Fibroblast of gingiva (primary cell): ENCODE data around the gene MYBBP1A.
"Not testable (repeated sequence)": the region's sequence is repeated elsewhere in the genome, so short reads cannot be mapped to it uniquely, and the experiment has no call there.

Experiments used
- DNase-seq: peaks from one replicate; pipeline ENCODE4 v3.0.0-alpha.2; 2011; ENCODE audit warnings: low read depth

The MYBBP1A gene, protein sequence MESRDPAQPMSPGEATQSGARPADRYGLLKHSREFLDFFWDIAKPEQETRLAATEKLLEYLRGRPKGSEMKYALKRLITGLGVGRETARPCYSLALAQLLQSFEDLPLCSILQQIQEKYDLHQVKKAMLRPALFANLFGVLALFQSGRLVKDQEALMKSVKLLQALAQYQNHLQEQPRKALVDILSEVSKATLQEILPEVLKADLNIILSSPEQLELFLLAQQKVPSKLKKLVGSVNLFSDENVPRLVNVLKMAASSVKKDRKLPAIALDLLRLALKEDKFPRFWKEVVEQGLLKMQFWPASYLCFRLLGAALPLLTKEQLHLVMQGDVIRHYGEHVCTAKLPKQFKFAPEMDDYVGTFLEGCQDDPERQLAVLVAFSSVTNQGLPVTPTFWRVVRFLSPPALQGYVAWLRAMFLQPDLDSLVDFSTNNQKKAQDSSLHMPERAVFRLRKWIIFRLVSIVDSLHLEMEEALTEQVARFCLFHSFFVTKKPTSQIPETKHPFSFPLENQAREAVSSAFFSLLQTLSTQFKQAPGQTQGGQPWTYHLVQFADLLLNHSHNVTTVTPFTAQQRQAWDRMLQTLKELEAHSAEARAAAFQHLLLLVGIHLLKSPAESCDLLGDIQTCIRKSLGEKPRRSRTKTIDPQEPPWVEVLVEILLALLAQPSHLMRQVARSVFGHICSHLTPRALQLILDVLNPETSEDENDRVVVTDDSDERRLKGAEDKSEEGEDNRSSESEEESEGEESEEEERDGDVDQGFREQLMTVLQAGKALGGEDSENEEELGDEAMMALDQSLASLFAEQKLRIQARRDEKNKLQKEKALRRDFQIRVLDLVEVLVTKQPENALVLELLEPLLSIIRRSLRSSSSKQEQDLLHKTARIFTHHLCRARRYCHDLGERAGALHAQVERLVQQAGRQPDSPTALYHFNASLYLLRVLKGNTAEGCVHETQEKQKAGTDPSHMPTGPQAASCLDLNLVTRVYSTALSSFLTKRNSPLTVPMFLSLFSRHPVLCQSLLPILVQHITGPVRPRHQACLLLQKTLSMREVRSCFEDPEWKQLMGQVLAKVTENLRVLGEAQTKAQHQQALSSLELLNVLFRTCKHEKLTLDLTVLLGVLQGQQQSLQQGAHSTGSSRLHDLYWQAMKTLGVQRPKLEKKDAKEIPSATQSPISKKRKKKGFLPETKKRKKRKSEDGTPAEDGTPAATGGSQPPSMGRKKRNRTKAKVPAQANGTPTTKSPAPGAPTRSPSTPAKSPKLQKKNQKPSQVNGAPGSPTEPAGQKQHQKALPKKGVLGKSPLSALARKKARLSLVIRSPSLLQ (N-terminal part only)

DNA sequence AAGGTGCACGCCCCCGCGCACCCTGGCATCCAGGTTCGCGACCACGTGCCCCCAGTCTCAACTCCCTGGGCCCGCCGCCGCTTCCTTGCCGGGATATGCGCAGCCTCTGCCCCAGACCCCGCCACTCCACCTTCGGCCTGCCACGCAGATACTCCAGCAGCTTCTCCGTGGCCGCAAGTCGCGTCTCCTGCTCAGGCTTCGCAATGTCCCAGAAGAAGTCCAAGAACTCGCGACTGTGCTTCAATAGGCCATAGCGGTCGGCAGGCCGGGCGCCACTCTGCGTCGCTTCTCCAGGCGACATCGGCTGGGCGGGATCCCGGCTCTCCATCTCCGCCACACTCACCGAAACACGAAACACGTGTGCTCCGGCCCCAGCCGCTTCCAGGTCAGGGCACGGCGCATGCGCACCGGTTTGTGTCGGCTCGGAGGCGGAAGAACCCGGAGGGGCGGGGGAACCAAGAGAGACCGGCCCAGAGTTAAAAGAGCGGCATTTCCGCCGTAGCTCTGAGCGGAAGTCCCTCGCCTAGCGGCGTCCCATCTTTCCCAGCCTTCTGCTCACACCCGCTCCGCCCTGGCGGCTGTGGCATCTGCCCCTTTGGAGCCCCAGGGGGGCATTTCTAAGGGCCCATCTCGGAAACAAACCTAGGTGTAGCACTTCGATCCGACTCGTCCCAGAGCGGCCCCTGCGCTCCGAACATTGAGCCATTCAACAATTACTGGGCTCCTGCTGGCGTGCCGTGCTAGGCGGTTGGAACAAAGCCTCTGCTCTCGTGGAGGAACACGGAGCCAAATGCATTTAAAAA lies at the start of gene MYBBP1A:
MYBBP1A (minus strand) TSS at position 388 of the 803 bp plus-strand sequence; CDS start at position 328, 60 bp downstream.
- DNase-seq = peak; percentile 95

DNA sequence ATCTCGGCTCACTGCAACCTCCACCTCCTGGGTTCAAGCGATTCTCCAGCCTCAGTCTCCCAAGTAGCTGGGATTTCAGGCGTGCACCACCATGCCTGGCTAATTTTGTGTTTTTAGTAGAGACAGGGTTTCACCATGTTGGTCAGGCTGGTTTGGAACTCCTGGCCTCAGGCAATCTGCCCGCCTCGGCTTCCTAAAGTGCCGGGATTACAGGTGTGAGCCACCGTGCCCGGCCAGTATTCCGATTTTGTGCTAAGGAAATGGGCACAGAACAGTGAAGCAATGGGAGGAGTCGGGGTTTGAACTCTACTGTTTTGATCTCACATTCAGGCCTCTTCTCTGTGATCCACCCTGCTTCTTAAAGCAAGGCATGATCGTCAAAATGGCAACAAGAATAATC lies 49.6 kb upstream of the MYBBP1A start:
- not testable (repeated sequence) for DNase-seq

DNA sequence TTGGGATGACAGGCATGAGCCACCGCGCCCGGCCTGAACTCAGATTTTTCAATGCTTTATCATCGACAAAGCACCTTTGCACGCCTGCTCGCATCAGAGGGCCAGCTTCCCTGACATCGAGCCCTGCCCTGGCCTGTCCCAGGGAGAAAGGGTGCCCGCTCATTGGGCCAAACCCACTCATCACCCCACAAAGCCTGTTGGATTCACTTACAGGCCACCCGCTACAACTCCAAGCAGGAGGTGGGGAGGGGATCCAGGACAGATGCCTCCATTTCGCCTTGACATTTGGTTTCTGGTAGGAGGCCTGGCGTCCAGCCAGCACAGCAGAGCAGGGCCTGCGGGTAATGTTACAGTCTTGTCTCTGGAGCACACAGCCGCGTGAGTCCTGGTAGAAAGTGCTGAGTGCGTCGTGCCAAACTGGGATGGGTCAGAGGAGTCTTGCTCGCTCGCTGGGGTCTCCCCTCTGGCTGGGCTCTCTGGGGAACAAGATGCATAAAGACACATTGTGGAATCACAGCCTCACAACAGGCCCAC lies 49.0 kb upstream of the MYBBP1A start:
- DNase-seq = peak; percentile 67

DNA sequence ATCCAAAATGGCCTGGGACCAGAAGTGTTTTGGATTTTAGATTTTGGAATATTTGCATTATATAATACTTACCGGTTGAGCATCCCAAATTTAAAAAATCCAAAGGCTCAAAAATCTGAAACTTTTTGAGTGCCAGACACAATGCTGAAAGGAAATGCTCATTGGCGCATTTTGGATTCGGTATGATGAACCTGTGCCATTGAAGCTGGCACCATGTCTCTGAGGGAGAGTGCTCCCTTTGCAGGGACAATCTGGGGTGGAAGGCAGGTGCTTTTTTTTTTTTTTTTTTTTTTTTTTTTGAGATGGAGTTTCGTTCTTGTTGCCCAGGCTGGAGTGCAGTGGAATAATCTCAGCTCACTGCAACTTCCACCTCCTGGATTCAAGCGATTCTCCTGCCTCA lies 46.9 kb upstream of the MYBBP1A start:
- DNase-seq = no peak

DNA sequence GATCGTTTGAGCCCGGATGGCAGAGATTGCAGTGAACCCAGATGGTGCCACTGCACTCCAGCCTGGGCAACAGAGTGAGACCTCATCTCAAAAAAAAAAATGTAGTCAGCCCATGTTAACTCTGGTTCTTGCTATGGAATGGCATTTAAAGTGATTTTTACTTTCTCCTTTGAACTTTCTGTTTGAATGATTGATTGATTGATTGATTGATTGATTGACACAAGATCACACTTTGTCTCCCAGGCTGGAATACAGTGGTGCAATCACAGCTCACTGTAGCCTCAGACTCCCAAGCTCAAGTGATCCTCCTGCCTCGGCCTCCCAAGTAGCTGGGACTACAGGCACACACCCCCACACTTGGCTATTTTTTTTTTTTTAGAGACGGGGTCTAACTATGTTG lies 46.1 kb upstream of the MYBBP1A start:
- DNase-seq = no peak

DNA sequence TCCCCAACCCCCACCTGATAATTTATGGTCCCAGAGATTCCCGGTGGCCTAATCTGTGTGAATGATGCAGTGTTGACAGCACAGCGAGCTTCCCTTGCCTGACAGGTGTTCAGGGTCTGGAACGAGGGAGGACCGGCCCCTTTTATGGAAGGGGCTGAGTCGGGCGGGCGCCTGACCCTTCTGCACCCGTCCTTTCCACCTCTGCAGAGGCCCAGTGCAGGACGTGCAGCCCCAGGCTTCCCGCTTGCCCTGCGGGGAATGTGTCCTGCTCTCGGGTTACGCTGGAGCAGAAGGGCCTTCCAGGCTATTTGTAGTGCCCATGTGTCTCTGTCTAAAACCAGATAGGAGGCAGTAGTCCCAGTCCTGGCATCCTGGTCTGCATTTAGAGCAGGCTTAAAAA lies 45.4 kb upstream of the MYBBP1A start:
- no peak for DNase-seq

DNA sequence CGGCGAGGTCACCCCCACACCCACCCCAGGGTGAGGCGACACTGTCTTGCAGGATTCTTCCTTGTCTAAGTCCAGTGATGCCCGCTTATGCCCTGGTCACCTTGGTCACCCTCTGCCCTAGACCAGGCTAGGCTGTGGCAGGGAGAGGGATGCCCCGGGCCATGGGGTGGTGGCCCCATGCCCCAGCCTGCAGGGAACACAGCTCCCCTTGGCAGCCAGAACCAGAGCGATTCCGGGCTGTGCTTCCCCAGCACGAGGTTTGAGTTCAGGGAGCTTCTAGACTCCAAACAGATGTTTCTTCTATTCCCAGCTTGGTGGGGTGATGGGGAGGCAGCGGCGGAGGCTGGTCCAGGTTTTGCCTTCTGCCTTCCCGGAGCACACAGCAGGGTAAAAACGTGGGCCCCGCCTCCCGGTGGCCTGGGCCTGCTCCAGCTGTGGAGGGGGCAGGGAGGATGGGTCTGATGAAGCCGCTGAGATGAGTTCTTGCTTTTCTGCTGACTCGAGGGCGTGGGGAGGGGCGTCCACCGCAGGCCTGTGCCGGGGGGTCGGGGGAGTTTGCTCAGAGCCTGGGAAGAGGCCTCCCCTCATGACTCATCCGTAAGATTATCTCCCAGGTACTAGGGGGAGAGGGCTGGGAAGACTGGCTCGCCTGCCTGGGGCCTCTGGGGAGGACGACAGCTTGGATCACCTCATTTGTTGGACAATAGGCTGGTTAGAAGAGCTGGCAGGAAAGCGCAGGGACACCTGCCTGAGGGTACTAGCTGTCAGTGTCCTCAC lies 44.5 kb upstream of the MYBBP1A start:
- no peak for DNase-seq

DNA sequence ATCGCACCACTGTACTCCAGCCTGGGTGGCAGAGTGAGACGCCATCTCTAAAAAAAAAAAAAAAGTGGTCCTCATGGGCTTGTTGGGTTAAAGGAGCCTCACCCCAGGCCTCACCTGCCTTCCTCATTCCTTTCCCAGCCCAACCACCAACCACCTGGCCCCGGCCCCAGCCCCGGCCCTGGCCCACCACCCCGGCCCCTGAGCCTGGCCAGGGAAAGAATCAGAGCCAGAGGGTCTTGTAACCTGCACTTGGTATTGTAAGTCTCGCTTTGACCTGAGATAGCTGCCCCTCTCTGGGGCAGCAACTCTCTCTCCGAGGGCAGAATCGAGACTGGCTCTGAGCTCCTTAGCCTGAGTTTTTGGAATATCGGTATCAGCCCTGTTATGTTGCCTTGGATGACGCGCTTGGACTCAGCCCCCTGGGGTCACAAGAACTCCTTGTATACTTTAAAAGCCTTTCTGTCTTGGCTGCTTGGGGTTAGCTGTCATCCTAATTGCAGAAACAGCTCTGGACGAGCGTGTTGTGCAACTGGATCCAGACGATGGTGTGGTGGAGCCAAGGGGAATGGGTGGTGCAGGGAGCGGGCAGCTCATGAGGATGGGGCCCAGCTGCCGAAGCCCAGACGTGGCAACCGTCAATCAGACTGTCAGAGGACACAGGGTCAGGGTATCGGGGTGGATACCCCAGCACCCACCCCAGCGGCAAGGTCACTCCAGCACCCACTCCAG lies 43.8 kb upstream of the MYBBP1A start:
- DNase-seq = peak; percentile 59

DNA sequence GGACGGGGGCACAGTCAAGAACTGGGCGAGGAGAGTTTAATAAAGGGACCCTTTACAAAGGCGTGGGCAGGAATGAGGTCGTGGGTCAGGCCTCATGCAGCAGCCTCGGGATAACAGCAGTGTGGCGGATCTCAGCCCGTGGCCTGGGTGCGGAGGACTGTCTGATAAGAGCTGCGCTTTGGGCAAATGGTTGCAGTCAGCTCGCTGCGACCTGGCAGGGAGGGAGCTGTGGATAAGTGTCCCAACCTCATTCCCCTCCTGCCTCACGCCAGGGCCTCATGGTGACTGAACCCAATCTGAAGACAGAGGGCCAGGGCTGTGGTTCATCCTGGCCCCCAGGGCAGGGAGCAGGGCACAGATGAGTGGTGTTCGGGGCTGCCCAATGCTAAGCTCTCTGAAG lies 42.8 kb upstream of the MYBBP1A start:
- no peak for DNase-seq

DNA sequence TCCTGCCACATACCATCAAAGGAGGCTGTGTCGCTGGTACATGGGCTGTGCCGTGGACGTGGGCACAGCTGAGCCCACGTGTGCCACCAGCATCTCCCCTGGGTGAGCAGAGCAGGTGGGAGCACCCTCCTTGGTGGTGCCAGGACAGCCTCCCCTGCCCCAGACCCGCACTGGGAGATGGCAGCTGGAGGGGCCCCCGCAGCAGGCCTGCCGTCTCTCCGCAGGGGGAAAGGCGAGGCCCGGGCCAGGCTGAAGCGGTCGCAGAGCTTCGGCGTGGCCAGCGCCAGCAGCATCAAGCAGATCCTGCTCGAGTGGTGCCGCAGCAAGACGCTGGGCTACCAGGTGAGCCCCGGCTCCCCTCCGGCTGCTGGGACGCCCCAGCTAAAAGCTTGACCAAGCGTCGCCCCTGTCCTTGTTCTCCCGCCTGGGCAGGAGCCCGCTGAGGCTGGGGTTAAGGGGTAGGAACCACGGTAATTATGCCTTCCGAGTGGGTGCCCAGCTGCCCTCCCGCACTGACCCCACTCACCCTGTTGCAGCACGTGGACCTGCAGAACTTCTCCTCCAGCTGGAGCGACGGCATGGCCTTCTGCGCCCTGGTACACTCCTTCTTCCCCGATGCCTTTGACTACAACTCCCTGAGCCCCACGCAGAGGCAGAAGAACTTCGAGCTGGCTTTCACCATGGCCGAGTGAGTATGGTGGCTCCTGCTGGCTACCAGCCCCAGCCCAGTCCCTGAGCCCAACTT lies 41.6 kb upstream of the MYBBP1A start:
- DNase-seq = no peak

DNA sequence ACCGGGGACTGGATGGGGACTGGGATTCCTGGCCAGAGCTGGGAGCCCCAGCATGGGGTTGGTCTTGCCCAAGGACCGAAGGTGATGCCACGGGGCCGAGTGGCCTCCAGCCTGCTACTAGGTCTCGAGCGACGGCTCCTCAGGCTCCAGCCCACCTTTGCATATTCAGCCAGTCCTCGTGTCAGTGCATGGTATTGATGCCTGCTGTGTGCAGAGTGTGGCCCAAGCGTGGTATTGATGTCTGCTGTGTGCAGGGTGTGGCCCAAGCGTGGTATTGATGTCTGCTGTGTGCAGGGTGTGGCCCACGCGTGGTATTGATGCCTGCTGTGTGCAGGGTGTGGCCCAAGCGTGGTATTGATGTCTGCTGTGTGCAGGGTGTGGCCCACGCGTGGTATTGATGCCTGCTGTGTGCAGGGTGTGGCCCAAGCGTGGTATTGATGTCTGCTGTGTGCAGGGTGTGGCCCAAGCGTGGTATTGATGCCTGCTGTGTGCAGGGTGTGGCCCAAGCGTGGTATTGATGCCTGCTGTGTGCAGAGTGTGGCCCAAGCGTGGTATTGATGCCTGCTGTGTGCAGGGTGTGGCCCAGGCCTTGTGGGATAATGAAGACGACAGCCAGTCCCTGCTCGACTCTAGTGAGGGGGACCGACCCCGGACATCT lies 40.6 kb upstream of the MYBBP1A start:
- DNase-seq = not testable (repeated sequence)

DNA sequence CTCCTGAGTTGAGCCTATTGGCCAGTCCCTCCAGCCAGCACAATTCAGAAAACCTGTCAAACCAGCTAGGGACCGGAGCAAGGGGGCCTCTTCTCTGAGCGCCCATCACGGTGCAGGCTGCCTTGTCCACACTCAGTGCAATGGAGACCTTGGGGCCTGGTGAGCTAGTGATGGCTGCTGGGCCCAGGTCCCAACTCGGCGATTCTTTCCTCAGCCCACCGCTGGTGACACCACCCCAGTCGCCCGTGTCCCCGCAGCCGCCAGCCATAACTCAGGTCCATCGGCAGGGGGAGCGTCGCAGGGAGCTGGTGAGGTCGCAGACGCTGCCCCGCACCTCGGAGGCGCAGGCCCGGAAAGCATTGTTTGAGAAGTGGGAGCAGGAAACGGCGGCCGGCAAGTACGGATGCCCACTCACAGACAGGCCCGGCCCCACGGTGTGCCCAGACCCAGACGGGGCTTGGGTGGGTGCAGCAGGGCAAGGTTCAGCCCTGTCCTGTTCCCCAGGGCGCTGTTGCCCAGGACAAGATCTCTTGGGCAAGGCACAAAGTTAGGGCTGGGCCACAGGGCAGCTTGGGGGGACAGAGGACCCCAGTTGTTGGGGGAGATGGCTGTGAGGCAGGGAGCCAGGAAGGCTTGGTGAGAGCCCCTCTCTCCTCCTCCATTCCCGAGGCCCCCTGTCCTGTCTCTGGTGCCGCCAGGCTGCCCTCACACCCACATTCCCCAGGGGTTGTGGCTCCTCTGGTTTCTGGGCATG lies 39.9 kb upstream of the MYBBP1A start:
- DNase-seq = no peak

DNA sequence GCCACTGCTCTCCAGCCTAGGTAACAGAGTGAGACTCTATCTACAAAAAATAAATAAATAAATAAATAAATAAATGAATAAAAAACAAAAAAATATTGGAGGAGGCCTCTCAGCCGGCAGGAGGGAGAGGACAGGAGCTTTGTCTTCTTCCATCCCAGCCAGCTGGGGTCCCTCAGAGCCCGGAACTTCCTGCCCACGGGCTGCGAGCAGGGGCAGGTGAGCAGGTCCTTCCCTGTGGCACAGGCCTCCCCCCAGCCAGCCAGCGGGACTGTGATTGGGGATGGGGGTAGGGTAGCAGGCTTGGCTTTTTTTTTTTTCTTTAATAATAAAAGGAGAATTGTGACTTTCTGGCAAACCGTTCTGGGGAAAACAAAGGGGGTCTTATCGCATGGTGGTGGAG lies 39.2 kb upstream of the MYBBP1A start:
- no peak for DNase-seq

DNA sequence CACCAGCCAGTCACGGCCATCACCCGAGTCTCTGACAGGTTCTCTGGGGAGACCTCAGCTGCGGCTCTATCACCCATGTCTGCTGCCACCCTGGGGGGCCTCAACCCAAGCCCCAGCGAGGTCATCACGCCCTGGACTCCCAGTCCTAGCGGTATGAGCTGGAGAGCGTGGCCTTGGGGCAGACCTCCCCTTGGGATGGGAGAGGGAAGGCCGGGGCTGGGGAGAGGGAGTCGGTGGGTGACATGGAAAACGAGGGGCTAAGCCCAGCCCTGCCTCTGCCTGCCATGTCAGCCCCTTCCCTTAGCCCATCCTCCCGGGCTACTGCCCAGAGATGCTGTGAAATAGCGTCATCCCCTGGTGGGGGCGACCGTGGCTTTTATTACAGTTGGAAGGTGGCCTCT lies 37.8 kb upstream of the MYBBP1A start:
- DNase-seq = no peak

DNA sequence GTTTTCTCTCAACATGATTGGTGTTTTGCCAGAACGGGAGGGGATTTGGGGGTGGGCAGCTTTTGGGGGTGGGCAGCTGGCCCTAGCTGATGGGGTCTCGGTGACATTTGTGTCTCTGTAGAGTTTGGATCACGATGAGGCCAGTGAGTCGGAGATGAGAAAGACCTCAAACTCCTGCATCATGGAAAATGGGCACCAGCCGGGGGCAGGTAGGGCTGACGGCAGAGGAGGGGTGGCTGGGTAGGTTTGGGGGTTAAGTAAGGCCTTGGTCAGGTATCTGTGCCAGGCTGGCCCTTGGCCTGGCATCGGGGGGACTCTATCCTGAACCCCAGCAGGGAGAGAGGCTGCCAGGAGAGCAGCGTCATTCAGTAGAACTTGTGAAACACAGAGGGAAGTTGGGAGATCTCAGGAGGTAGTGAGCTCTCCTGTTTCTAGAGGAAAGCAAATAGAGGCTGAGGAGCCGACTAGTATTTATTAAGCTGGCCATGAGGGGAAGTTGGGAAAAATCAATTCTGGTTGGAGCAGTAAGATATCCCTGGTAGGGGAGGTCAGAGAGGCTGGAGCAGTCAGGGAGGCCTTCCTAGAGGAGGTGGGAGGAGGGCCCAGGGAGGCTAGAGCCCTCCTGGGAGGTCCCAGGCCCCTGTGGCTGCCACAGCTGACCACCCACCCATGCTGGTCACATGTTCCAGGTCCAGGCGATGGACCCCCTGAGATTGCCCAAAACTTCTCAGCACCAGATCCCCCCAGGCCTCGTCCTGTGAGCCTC lies 37.2 kb upstream of the MYBBP1A start:
- no peak for DNase-seq

DNA sequence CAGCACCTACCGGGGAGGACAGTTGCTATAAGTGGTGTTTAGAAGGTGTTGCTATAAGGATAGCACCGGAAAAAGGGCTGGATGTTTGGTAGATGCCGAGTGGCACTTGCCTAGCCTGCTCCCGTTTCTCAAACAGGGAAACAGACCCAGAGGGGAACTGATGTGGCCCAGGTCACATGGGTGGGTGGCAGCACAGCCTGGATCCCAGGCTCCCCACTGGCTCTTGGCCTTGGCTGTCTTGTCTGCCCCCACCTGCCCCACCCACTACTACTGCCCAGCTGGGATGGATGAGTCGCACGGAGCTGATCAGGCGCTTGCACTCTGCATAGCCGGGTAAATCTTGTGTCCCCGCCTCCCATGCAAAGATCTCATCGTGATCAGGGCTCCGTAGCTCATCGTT lies 36.3 kb upstream of the MYBBP1A start:
- no peak for DNase-seq

DNA sequence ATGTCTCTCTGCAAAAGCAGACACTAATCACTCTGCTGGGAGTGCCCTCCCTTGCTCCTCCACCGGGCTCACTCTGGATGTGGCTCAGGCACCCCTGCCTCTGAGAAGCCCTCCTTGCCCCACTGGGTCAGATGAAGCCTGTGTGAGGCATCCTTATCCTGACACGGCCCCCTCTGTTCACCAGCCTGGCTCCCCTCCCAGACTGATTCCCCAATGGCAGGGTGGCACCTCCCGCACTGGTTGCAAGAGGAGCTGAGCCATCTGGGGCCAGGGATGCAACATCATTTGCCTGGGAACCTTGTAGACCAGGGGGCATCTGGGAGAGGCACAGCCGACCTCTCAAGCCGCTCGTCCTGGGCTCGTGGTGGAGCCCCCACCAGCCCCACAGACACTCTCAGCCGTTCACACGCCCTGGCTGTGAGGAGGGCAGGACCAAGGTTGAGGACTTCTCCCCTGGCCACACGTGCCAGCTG lies 35.8 kb upstream of the MYBBP1A start:
- no peak for DNase-seq
